Endothelial cell of umbilical vein (primary cell): Measurements from ENCODE around the gene USP12. TPM values are rescaled to one million over a fixed set of nuclear protein-coding genes. Genes with fewer than 3 reads are reported as not detected.

Experiments used
- BruUV-seq: library from RNA; stranded (reverse); fragments of 400-500 nt; replicated peaks from 2 replicates; lab custom pipeline; 2021; lab: Mats Ljungman, UMichigan
- CTCF ChIA-PET: fragments of 300-600, 350-600 bp; sonication (Branson Sonifier 250); formaldehyde crosslinking; loops from one replicate; lab custom pipeline; 2021; ENCODE audit warnings: antibody characterized with exemption, inconsistent platforms; lab: Charles Lee
- POLR2A ChIA-PET: fragments of 300-600, 350-600 bp; sonication (Branson Sonifier 250); formaldehyde crosslinking; loops from one replicate; lab custom pipeline; 2021; ENCODE audit warnings: antibody characterized with exemption, inconsistent platforms; lab: Charles Lee
- DNase-seq: peaks from one replicate; pipeline ENCODE4 v3.0.0-alpha.2; 2011; ENCODE audit warnings: low read depth, low spot score
- FAIRE-seq: peaks from 2 replicates; lab custom pipeline; 2011; peaks lifted over from hg19 to GRCh38; lab: Jason Lieb, UNC
- H2AFZ ChIP-seq: 2 replicates; pipeline ENCODE4 v1.6.0; 2012; ENCODE audit warnings: low read depth, low read length, control low read depth, inconsistent platforms
- H3K27ac ChIP-seq: 2 replicates; pipeline ENCODE4 v1.5.1; 2011; ENCODE audit warnings: low read depth, mild to moderate bottlenecking, control low read depth, low read length, moderate library complexity; ENCODE audit not compliant: insufficient read depth
- H3K27me3 ChIP-seq, 2 experiments: 2 replicates each; pipeline versions ENCODE4 v1.6.0 to v1.6.1; 2011; ENCODE audit warnings: low read length in 2 of 2, mixed read lengths in 1 of 2; ENCODE audit not compliant: control insufficient read depth in 2 of 2, insufficient read depth in 2 of 2
- H3K36me3 ChIP-seq, 2 experiments: 2 replicates in 1 of 2; 3 replicates in 1 of 2; pipeline ENCODE4 v1.5.1; 2011; ENCODE audit warnings: low read length in 2 of 2, mild to moderate bottlenecking in 1 of 2, moderate library complexity in 1 of 2; ENCODE audit not compliant: control insufficient read depth in 2 of 2, insufficient read depth in 2 of 2; ENCODE audit errors: extremely low read depth in 1 of 2
- H3K4me1 ChIP-seq: 3 replicates; pipeline ENCODE4 v1.5.1; 2011; ENCODE audit warnings: mild to moderate bottlenecking, low read length; ENCODE audit not compliant: control insufficient read depth, insufficient read depth; ENCODE audit errors: extremely low read depth
- H3K4me2 ChIP-seq: 2 replicates; pipeline ENCODE4 v1.6.1; 2011; ENCODE audit warnings: low read length, control low read depth, mixed read lengths; ENCODE audit not compliant: insufficient read depth
- H3K4me3 ChIP-seq, 3 experiments: fragments of 200-600 bp in 1 of 3; sonication (generic), shearing (Covaris generic) in 1 of 3; replicated peaks in 1 of 3; 2 replicates each; pipeline ENCODE4 v1.5.1; 2011 to 2016; ENCODE audit warnings: control low read depth in 3 of 3, low read length in 3 of 3, mild to moderate bottlenecking in 2 of 3, inconsistent platforms in 1 of 3, low read depth in 1 of 3, moderate library complexity in 1 of 3; ENCODE audit not compliant: insufficient read depth in 1 of 3
- H3K79me2 ChIP-seq: 2 replicates; pipeline ENCODE4 v1.6.0; 2012; ENCODE audit warnings: low read length, inconsistent platforms; ENCODE audit not compliant: control insufficient read depth, insufficient read depth
- H3K9ac ChIP-seq: replicated peaks from 2 replicates; pipeline ENCODE3; 2011; ENCODE audit warnings: low read length, control low read depth; ENCODE audit not compliant: insufficient read depth; ENCODE audit errors: extremely low read depth
- H3K9me1 ChIP-seq: replicated peaks from 3 replicates; pipeline ENCODE4 v1.6.0; 2011; ENCODE audit warnings: mild to moderate bottlenecking, low read length; ENCODE audit not compliant: control insufficient read depth, insufficient read depth; ENCODE audit errors: extremely low read depth
- H3K9me3 ChIP-seq: replicated peaks from 2 replicates; pipeline ENCODE4 v1.5.1; 2012; ENCODE audit warnings: low read length, inconsistent platforms; ENCODE audit not compliant: control insufficient read depth, insufficient read depth
- H4K20me1 ChIP-seq: replicated peaks from 2 replicates; pipeline ENCODE3; 2011; ENCODE audit warnings: mild to moderate bottlenecking, low read length; ENCODE audit not compliant: control insufficient read depth, insufficient read depth; ENCODE audit errors: extremely low read depth
- CTCF ChIP-seq, 2 donors: IDR thresholded peaks; 1 replicate in 1 of 2; 2 replicates in 1 of 2; pipeline ENCODE4 v1.5.1; 2011; ENCODE audit warnings: low read length in 2 of 2, mild to moderate bottlenecking in 2 of 2, moderate library complexity in 2 of 2, control low read depth in 1 of 2, inconsistent platforms in 1 of 2, low read depth in 1 of 2; ENCODE audit not compliant: insufficient read depth in 1 of 2; ENCODE audit errors: extremely low read depth in 1 of 2
- EZH2 ChIP-seq: IDR thresholded peaks from 2 replicates; pipeline ENCODE4 v1.6.1; 2012; ENCODE audit warnings: borderline replicate concordance, low read depth, mild to moderate bottlenecking, moderate library complexity, low read length, inconsistent platforms; ENCODE audit not compliant: severe bottlenecking
- FOS ChIP-seq: IDR thresholded peaks from 2 replicates; pipeline ENCODE4 v1.6.1; 2011; ENCODE audit warnings: mild to moderate bottlenecking, low read length, moderate library complexity, borderline replicate concordance; ENCODE audit not compliant: insufficient read depth
- GATA2 ChIP-seq: IDR thresholded peaks from 2 replicates; pipeline ENCODE4 v1.7.0; 2011; ENCODE audit warnings: low read depth, mild to moderate bottlenecking, moderate library complexity, mixed read lengths, low read length; ENCODE audit not compliant: insufficient read length, insufficient read depth
- JUN ChIP-seq: IDR thresholded peaks from 2 replicates; pipeline ENCODE4 v1.6.1; 2011; ENCODE audit warnings: borderline replicate concordance, low read depth; ENCODE audit not compliant: insufficient read length, insufficient read depth
- MAX ChIP-seq: IDR thresholded peaks from 2 replicates; pipeline ENCODE4 v1.6.1; 2011; ENCODE audit not compliant: insufficient read depth, insufficient read length
- MYC ChIP-seq: IDR thresholded peaks from one replicate; pipeline ENCODE4 v1.6.1; 2011; ENCODE audit warnings: mild to moderate bottlenecking, low read depth, low read length
- POLR2A ChIP-seq: IDR thresholded peaks from 2 replicates; pipeline ENCODE4 v1.6.1; 2012; ENCODE audit warnings: low read depth, mild to moderate bottlenecking, control low read depth, low read length
- POLR2AphosphoS5 ChIP-seq: IDR thresholded peaks from 2 replicates; pipeline ENCODE4 v1.6.1; 2012; ENCODE audit warnings: low read depth, mild to moderate bottlenecking, control low read depth, low read length, moderate library complexity; ENCODE audit not compliant: insufficient read depth
- dilution Hi-C: fragments of 300-500 bp; cut with MboI; formaldehyde crosslinking; loops from one replicate; pipeline ENCODE4 v1.15.0; 2019; ENCODE audit warnings: low sequenced_read_pairs; ENCODE audit not compliant: extremely low pct_ligation_motif_present
- intact Hi-C: fragments of 100-400 bp; cut with micrococcal nuclease; formaldehyde crosslinking; loops from one replicate; pipeline ENCODE4 v1.10.0; 2022
- polyA plus RNA-seq, 4 experiments: library from polyadenylated mRNA; depleted of rRNA in 3 of 4; stranded (reverse) in 3 of 4; unstranded in 1 of 4; fragments of >200 nt; gene quantifications; 2 replicates each; pipeline versions ENCODE4 v1.2.1 to v1.2.3, GENCODE V29; 2011 to 2012; ENCODE audit warnings: missing spikeins in 1 of 4
- total RNA-seq: library from RNA; stranded (reverse); gene quantifications from 2 replicates; pipeline ENCODE4 v1.2.3, GENCODE V29; 2021

The USP12 gene
- total and polyA plus RNA-seq, 2 donors (not counting 3 experiments of a cell fraction or from before 2014, with no cell fraction given) = 6.2 to 33.4 TPM

GRCh38 chr13:27044837-27045570 is 126.6 kb downstream of the USP12 start:
- Histone ChIP-seq H3K36me3 (no peaks in the 10 kb centered on the region), H3K4me1 (no peaks in the 10 kb centered on the region), H2AFZ (no peak overlapping the region), H4K20me1 (no peaks in the 10 kb centered on the region), H3K9me1 (no peaks in the 10 kb centered on the region), H3K4me2 (no peak overlapping the region), H3K79me2 (no peaks in the 10 kb centered on the region), H3K4me3 (no peak overlapping the region), H3K9me3 (no peaks in the 10 kb centered on the region), H3K27me3 (no peaks in the 10 kb centered on the region), H3K27ac (no peak overlapping the region), H3K9ac (no peak overlapping the region)
- BruUV-seq = no TSS peak
- dilution Hi-C loops = no loop called here
- ChIA-PET CTCF (no interaction called here), POLR2A (no interaction called here)
- no peak for FAIRE-seq
- DNase-seq = no peak
- TF ChIP-seq CTCF (IDR thresholded peaks at IDR 0.05; ENCODE audit: extremely low read depth in 1 of 2, insufficient read depth in 1 of 2, low read depth in 1 of 2, low read length in 2 of 2) (no peak), EZH2 (no peak), JUN (no peak), GATA2 (no peak), FOS (no peak), POLR2AphosphoS5 (no peak), MAX (no peak), MYC (no peak), POLR2A (no peak)
- intact Hi-C loops = no loop called here
